Pancreas (tissue), 10 donors: ENCODE results near the gene ARHGAP6. TPM values are rescaled to one million over a fixed set of nuclear protein-coding genes. Genes with fewer than 3 reads are reported as not detected.

ENCODE experiments used
- ATAC-seq, 4 donors: fragments of 200-7000 bp; cut with Tn5 transposase; one replicate each; pipeline versions ENCODE4 v1.8.0 to v1.9.1; 2020; ENCODE audit warnings: mild to moderate bottlenecking in 4 of 4, moderate library complexity in 4 of 4
- DNase-seq, 6 donors: peaks; one replicate each; pipeline ENCODE4 v3.0.0-alpha.2; 2020
- FAIRE-seq: peaks from 2 replicates; lab custom pipeline; 2012; peaks lifted over from hg19 to GRCh38; lab: Jason Lieb, UNC
- H3K27ac ChIP-seq, 4 donors: fragments of 200-600 bp; sonication (generic); 1 replicate in 3 of 4; 2 replicates in 1 of 4; pipeline versions ENCODE4 v1.5.0 to v1.8.0; 2020
- H3K27me3 ChIP-seq, 4 donors: fragments of 200-600 bp; one replicate each; pipeline ENCODE4 v1.8.0; 2021
- H3K36me3 ChIP-seq, 3 donors: fragments of 200-600 bp; sonication (generic) in 1 of 3; one replicate each; pipeline versions ENCODE4 v1.5.0 to v1.8.0; 2020 to 2021
- H3K4me1 ChIP-seq, 3 donors: fragments of 200-600 bp; one replicate each; pipeline ENCODE4 v1.8.0; 2021
- H3K4me3 ChIP-seq, 4 donors: fragments of 200-600 bp; sonication (generic) in 2 of 4; one replicate each; pipeline versions ENCODE4 v1.5.0 to v1.8.0; 2020 to 2021
- H3K9me3 ChIP-seq, 4 donors: fragments of 200-600 bp; one replicate each; pipeline ENCODE4 v1.8.0; 2021
- CTCF ChIP-seq, 4 donors: fragments of 200-600 bp; sonication (generic) in 3 of 4; IDR thresholded peaks; one replicate each; pipeline versions ENCODE4 v1.5.0 to v1.8.0; 2021; ENCODE audit warnings: antibody characterized with exemption in 4 of 4
- WGBS, 2 donors: extraction: QIAGEN DNeasy Blood & Tissue Kit; methylation state at CpG; one replicate each; pipeline ENCODE4 v1.1.7; 2013; 5-methylcytosine and 5-hydroxymethylcytosine counted together
- intact Hi-C, 3 donors: fragments of 100-400 bp; cut with DNase I; formaldehyde crosslinking; loops; one replicate each; pipeline versions ENCODE4 v1.11.1 to v1.14.2; 2022
- polyA plus RNA-seq, 2 donors: library from polyadenylated mRNA; stranded (reverse); fragments of 200-250 nt; gene quantifications; one replicate each; pipeline ENCODE4 v1.2.3, GENCODE V29; 2013
- total RNA-seq, 6 donors: library from RNA; stranded (reverse); fragmentation: NEBNext Ultra II Directional in 4 of 6; extraction: Animal tissue kit (Norgen Biotek cat#: 25700) in 4 of 6; gene quantifications; one replicate each; pipeline versions ENCODE4 v1.2.1 to v1.2.4, GENCODE V29; 2021 to 2023
- donor health status: healthy with polysubstance abuse.
- donor health status: DM: no; HTN: no; CAD: no; lungs with moderate emphysema.
- donor health status: DM: no; HTN: no; CAD: no.
- donor health status: control.
- donor health status: control.
- donor health status: Bipolar disorder and iron deficiency.
- donor health status: DM: yes; HTN: yes; CAD: no.
- donor health status: DM: no; HTN: no; CAD: no.
- donor health status: DM: no; HTN: no; CAD: no.
- donor health status: DM: yes; HTN: yes; CAD: no.

ARHGAP6 gene
- total and polyA plus RNA-seq, 8 donors, result 0.79 to 3.3 (median 1.1) TPM

GRCh38 chrX:11304829-11305228, 360.9 kb downstream of the ARHGAP6 start:
- peaks cover 0 to 6% (median 0%) of the 10 kb centered on the region in 4 donors for H3K27me3 ChIP-seq
- 83% methylated on average over 6 of the region's 6 CpGs for WGBS, 2 donors
- H3K27ac ChIP-seq, result no peak overlapping the region
- no peak for TF ChIP-seq CTCF (IDR thresholded peaks at IDR 0.05)
- no peak for DNase-seq
- H3K9me3 ChIP-seq, result no peaks in the 10 kb centered on the region
- no peak for FAIRE-seq
- ATAC-seq, result no peak
- intact Hi-C loops, result no loop called here
- no peaks in the 10 kb centered on the region for H3K36me3 ChIP-seq
- no peak overlapping the region for H3K4me3 ChIP-seq
- H3K4me1 ChIP-seq, result no peaks in the 10 kb centered on the region

GRCh38 chrX:11298600-11298999, 367.1 kb downstream of the ARHGAP6 start:
- Histone ChIP-seq H3K9me3 (no peaks in the 10 kb centered on the region), H3K36me3 (no peaks in the 10 kb centered on the region), H3K4me1 (no peaks in the 10 kb centered on the region), H3K4me3 (no peak overlapping the region), H3K27me3 (peaks cover 0 to 11% (median 0%) of the 10 kb centered on the region in 4 donors), H3K27ac (no peak overlapping the region)
- intact Hi-C loops, result no loop called here
- ATAC-seq (no peak), FAIRE-seq (no peak), DNase-seq (peak in 1 of 6 donors; percentile 47)
- no peak for TF ChIP-seq CTCF (IDR thresholded peaks at IDR 0.05)
- 83 to 85% methylated on average over 9 of the region's 9 CpGs for WGBS, 2 donors

GRCh38 chrX:11296051-11296450, 369.7 kb downstream of the ARHGAP6 start:
- WGBS, 2 donors, result 44 to 56% methylated on average over 5 of the region's 5 CpGs
- Histone ChIP-seq H3K27ac (no peak overlapping the region), H3K4me3 (no peak overlapping the region), H3K9me3 (no peaks in the 10 kb centered on the region), H3K36me3 (no peaks in the 10 kb centered on the region), H3K4me1 (no peaks in the 10 kb centered on the region), H3K27me3 (peaks cover 0 to 11% (median 0%) of the 10 kb centered on the region in 4 donors)
- TF ChIP-seq CTCF (IDR thresholded peaks at IDR 0.05), result no peak
- intact Hi-C loops, result no loop called here
- FAIRE-seq (no peak), DNase-seq (no peak), ATAC-seq (no peak)

- Histone ChIP-seq H3K9me3 (no peaks in the 10 kb centered on the region), H3K4me3 (no peak within 1 kb of the TSS), H3K27ac (no peak within 1 kb of the TSS), H3K36me3 (no peaks in the 10 kb centered on the region), H3K4me1 (no peaks in the 10 kb centered on the region), H3K27me3 (peaks cover 0 to 4% (median 2%) of the 10 kb centered on the region in 4 donors)
- TF ChIP-seq CTCF (IDR thresholded peaks at IDR 0.05), result no peak
- no peak for FAIRE-seq
- WGBS, 2 donors, result 62 to 73% methylated on average over 2 of the region's 2 CpGs
- no peak for ATAC-seq
- intact Hi-C loops, result no loop called here
- DNase-seq, result no peak
These were observed 372.6 kb downstream of the ARHGAP6 start, which contains the start of gene AMELX for GRCh38 chrX:11293113-11293512. Gene AMELX (plus strand): TSS chrX:11293413. CDS start chrX:11294789, 1,376 bp downstream.

GRCh38 chrX:11290416-11291102, 375.2 kb downstream of the ARHGAP6 start:
- intact Hi-C loops, result no loop called here
- no peaks in the 10 kb centered on the region for H3K4me1 ChIP-seq
- peaks cover 0 to 4% (median 2%) of the 10 kb centered on the region in 4 donors for H3K27me3 ChIP-seq
- DNase-seq, result no peak
- FAIRE-seq, result no peak
- no peak for ATAC-seq
- H3K27ac ChIP-seq, result no peak overlapping the region
- H3K4me3 ChIP-seq, result no peak overlapping the region
- no peaks in the 10 kb centered on the region for H3K36me3 ChIP-seq
- 69 to 80% methylated on average over 8 of the region's 8 CpGs for WGBS, 2 donors
- no peak for TF ChIP-seq CTCF (IDR thresholded peaks at IDR 0.05)
- no peaks in the 10 kb centered on the region for H3K9me3 ChIP-seq
